Measurements from ENCODE around the gene POP4.

The POP4 gene

GRCh38 chr19:29658221-29658991, 52.3 kb downstream of the POP4 start:
- no peak for DNase-seq (ENCODE audit: extremely low read depth, low read depth)
- TF ChIP-seq CTCF (IDR thresholded peaks at IDR 0.05; ENCODE audit: low read depth, low read length, missing control alignments) = no peak
- H3K4me3 ChIP-seq (replicated peaks; ENCODE audit: low read depth, low read length) = no peak overlapping the region

GRCh38 chr19:29660835-29661234, 54.8 kb downstream of the POP4 start:
- no peak overlapping the region for H3K4me3 ChIP-seq (replicated peaks; ENCODE audit: low read depth, low read length)
- no peak for DNase-seq (ENCODE audit: extremely low read depth, low read depth)
- TF ChIP-seq CTCF (IDR thresholded peaks at IDR 0.05; ENCODE audit: low read depth, low read length, missing control alignments) = no peak

GRCh38 chr19:29662278-29662603, 56.2 kb downstream of the POP4 start:
- TF ChIP-seq CTCF (IDR thresholded peaks at IDR 0.05; ENCODE audit: low read depth, low read length, missing control alignments) = no peak
- no peak for DNase-seq (ENCODE audit: extremely low read depth, low read depth)
- H3K4me3 ChIP-seq (replicated peaks; ENCODE audit: low read depth, low read length) = no peak overlapping the region

GRCh38 chr19:29662604-29663404, 56.7 kb downstream of the POP4 start:
- no peak for DNase-seq (ENCODE audit: extremely low read depth, low read depth)

GRCh38 chr19:29663861-29664752, 58.0 kb downstream of the POP4 start:
- no peak for TF ChIP-seq CTCF (IDR thresholded peaks at IDR 0.05; ENCODE audit: low read depth, low read length, missing control alignments)
- no peak overlapping the region for H3K4me3 ChIP-seq (replicated peaks; ENCODE audit: low read depth, low read length)
- DNase-seq (ENCODE audit: extremely low read depth, low read depth) = no peak

More at GRCh38 chr19:29662604-29663404, 56.7 kb downstream of the POP4 start:
- no peak for TF ChIP-seq CTCF (IDR thresholded peaks at IDR 0.05; ENCODE audit: low read depth, low read length, missing control alignments)
- H3K4me3 ChIP-seq (replicated peaks; ENCODE audit: low read depth, low read length) = no peak overlapping the region

GRCh38 chr19:29664753-29665214, 58.7 kb downstream of the POP4 start:
- H3K4me3 ChIP-seq (replicated peaks; ENCODE audit: low read depth, low read length) = peak overlapping the region; percentile 63
- DNase-seq (ENCODE audit: extremely low read depth, low read depth) = no peak
- TF ChIP-seq CTCF (IDR thresholded peaks at IDR 0.05; ENCODE audit: low read depth, low read length, missing control alignments) = no peak

Data from HFF-Myc (cell line).